HG03442 (cell line): ENCODE measurements around the gene ALDH1A3.
A peak's percentile ranks its signal among the peaks of the same experiment; 100 is the strongest.

ENCODE experiments used
- ATAC-seq: cut with Tn5 transposase; IDR thresholded peaks from one replicate; pipeline ENCODE4 v1.9.1; 2021; ENCODE audit warnings: mild to moderate bottlenecking, moderate library complexity; ENCODE audit not compliant: unreplicated experiment

The ALDH1A3 gene

DNA sequence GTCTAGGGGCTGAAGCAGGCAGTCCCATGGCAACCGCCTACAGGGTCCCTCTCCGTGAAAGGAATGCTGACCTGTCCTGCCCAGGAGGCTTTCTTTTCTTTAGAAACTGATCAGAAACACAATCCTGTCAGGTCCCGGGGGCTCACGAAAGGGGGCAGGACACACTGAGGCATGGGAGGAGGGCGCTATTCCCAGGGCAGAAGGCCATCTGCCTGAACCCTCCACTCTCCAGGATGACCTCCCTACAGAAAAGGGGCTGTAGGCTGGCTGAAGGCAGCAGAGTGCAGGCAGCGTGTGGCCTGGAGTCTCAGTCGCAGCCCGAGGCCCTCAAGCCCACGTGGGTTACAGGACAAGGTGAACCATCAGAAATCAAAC is 21.2 kb downstream of the ALDH1A3 start:
- ATAC-seq: no peak

- no peak for ATAC-seq
Observed at GRCh38 chr15:100901296-100901695, 21.7 kb downstream of the ALDH1A3 start.

- ATAC-seq: no peak
Observed at GRCh38 chr15:100901702-100902435, 22.2 kb downstream of the ALDH1A3 start.

- ATAC-seq: no peak
Observed at GRCh38 chr15:100902436-100903167, 23.0 kb downstream of the ALDH1A3 start.

DNA sequence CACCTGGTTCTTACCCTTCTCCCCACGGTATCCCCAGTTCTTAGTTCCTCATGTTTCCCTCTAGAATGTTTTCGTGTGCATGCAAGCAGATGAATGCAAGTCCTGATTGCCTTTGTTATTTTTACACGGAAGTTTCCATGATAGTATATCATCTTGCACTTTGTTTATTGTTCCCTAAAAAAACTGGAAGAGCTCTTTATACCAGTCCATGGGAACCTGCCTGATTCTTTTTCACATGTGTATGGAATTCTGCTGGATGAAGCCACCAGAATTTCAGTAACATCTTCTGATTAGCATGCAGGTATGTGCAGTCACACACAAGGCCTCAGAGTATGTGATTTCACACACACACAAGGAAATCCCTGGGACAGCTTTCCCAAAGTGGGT is 23.5 kb downstream of the ALDH1A3 start:
- ATAC-seq: no peak

DNA sequence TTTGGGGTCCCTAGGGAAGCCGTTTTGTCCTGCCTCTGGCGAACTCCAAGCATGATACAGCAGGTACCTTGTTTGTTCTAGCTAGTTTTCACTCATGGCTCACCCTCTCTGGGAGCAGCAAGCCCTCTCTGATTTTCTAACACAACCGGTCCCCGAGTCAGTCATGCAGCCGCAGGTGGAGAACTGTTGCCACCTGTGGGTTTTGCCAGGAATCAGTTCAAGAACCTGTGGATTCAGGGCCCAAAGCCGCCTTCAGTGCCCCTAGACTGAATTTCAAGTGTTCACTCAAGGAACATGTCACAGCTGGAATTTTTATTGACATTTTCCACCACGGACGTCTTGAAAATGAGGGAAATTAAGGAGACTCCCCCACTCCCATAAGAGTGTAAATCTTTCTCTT is 26.2 kb downstream of the ALDH1A3 start:
- no peak for ATAC-seq

GRCh38 chr15:100908466-100908865 is 28.8 kb downstream of the ALDH1A3 start:
- ATAC-seq: no peak

DNA sequence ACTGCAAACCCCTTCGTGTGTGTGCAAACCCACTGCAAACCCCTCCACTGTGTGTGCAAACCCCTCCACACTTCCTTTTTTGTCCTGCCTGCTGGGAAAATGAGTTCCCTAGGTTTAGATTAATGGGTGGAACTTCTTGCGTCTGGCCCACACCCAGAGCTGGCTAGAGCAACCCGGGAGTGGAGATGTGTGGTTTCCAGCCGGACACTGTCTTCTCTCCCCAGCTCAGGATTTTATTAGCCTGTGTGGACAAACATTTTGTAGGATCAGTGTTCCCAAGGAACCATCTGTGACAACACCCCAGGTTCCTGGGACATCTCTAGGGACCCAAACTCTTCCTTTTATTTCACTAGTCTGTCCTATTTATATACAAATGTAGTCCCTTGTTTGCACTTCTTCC is 29.9 kb downstream of the ALDH1A3 start:
- ATAC-seq: no peak

- no peak for ATAC-seq
Observed at GRCh38 chr15:100909989-100910955, 30.6 kb downstream of the ALDH1A3 start.

- no peak for ATAC-seq
Observed at GRCh38 chr15:100911086-100911485, 31.5 kb downstream of the ALDH1A3 start.

- no peak for ATAC-seq
Observed at GRCh38 chr15:100913961-100914360, 34.3 kb downstream of the ALDH1A3 start.

- no peak for ATAC-seq
Observed at GRCh38 chr15:100914876-100915275, 35.2 kb downstream of the ALDH1A3 start.

GRCh38 chr15:100918034-100918689 is 38.5 kb downstream of the ALDH1A3 start:
- peak; percentile 64 for ATAC-seq

DNA sequence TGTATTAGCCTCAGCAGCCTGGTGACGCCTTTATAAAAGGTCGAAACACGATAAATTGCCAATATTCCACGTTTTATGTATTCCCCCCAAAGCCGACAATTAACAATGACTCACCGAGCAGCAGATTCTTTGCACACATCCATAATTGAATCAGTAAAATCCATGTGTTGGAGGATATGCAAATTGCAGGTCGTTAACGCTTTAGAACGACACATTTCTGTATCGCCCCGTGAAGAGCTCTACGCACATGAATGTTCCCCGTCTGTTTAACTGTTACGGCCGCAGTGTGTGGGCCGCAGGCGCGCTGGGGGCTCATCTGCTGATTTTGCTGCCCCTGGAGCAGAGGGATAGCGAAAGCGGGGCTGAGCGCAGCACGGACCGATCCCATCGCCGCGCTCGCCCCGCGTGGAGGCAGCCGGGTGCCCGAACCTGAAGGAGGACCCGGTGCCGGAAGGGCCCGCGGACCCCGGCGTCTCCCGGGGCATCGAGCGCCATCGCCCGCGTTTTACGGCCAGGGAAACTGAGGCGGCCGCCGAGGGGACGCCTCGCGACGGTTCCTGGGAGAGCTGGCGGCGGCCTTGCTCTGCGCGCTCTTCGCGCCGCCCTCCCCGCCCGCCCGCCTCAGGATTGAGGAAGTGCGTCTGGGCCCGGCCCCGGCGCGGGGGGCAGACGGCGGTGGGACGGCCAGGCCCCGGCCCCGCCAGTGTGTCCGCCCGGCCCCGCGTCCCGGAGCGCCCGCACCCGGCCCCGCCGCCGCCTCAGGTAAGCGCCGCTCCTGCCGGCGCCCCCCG is 39.3 kb downstream of the ALDH1A3 start, which contains the start of gene LRRK1:
Gene LRRK1 (plus strand): TSS at position 668 of the 791 bp plus-strand sequence. CDS start 5,276 bp downstream, outside the sequence.
- ATAC-seq: peak; percentile 23

GRCh38 chr15:100919481-100920405 is 40.1 kb downstream of the ALDH1A3 start:
- ATAC-seq: peak; percentile 8

DNA sequence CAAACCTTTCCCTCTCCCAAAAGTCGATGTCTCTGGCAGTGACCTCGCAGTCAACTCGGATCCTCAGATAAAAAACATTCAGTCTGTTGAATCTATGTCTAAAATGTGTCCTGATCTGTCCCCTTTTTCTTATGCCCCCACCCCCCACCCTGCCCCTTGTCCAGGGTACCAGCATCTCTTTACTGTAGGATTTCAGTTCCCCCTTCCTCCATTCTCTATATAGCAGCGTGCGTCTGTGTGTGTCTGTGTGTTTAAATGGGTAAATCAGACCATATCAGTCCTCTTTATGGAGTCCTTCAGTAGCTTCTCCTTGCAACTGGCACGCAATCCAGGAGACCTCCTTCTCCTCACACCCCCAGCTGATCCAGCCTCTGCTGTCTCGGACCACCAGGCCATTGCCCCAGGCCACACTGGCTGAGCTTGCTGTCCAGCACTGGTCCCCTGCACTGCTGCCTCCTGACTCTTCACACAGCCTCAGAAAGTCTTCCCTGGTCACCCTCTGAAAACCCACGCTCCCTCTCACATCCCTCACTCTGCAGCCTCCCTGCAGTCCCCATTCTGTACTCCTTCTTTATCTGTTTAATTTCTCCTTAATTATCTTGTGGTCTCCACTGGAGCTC is 41.0 kb downstream of the ALDH1A3 start:
- no peak for ATAC-seq

- ATAC-seq: no peak
Observed at GRCh38 chr15:100922192-100923040, 42.8 kb downstream of the ALDH1A3 start.
